Measurements from ENCODE around the gene ZNF83. TPM values are rescaled to one million over a fixed set of nuclear protein-coding genes. Genes with fewer than 3 reads are reported as not detected.
"Not testable (repeated sequence)": the region's sequence is repeated elsewhere in the genome, so short reads cannot be mapped to it uniquely, and the experiment has no call there.

Gene ZNF83
- 90.4 TPM for total RNA-seq
- polyA plus RNA-seq (ENCODE audit: insufficient read depth, low read depth, low replicate concordance): 51.8 TPM
- long read RNA-seq, donor 1, transcript ZNF83-203 (2 exons, 3,743 nt): major isoform, 15 of 17 reads
- long read RNA-seq, donor 1, partial matches to known transcripts: 0 of 17 reads
- long read RNA-seq, donor 1, other reads (novel, unspliced or antisense): 0 of 17 reads
- long read RNA-seq, donor 2, transcript ZNF83-203 (2 exons, 3,743 nt): major isoform, 10 of 15 reads
- long read RNA-seq, donor 2, partial matches to known transcripts: 0 of 15 reads
- long read RNA-seq, donor 2, other reads (novel, unspliced or antisense): 0 of 15 reads
- long read RNA-seq, donor 3, transcript ZNF83-203 (2 exons, 3,743 nt): major isoform, 22 of 34 reads
- long read RNA-seq, donor 3, partial matches to known transcripts: 7 of 34 reads
- long read RNA-seq, donor 3, other reads (novel, unspliced or antisense): 0 of 34 reads
- long read RNA-seq, donor 4, transcript ZNF83-203 (2 exons, 3,743 nt): major isoform, 27 of 32 reads
- long read RNA-seq, donor 4, partial matches to known transcripts: 0 of 32 reads
- long read RNA-seq, donor 4, other reads (novel, unspliced or antisense): 0 of 32 reads
- long read RNA-seq, donor 5, partial matches to known transcripts: 0 of 3 reads
- long read RNA-seq, donor 5, other reads (novel, unspliced or antisense): 0 of 3 reads
- long read RNA-seq, donor 6, partial matches to known transcripts: 0 of 5 reads
- long read RNA-seq, donor 6, other reads (novel, unspliced or antisense): 0 of 5 reads
- long read RNA-seq, donor 7, full-length matches to known transcripts: 18 of 42 reads
- long read RNA-seq, donor 7, partial matches to known transcripts: 2 of 42 reads
- long read RNA-seq, donor 7, other reads (novel, unspliced or antisense): 22 of 42 reads
- long read RNA-seq, donor 8, full-length matches to known transcripts: 11 of 11 reads
- long read RNA-seq, donor 8, partial matches to known transcripts: 0 of 11 reads
- long read RNA-seq, donor 8, other reads (novel, unspliced or antisense): 0 of 11 reads
- long read RNA-seq, donor 9, partial matches to known transcripts: 0 of 3 reads
- long read RNA-seq, donor 9, other reads (novel, unspliced or antisense): 0 of 3 reads
- long read RNA-seq, donor 10, transcript ZNF83-203 (2 exons, 3,743 nt): major isoform, 52 of 71 reads
- long read RNA-seq, donor 10, partial matches to known transcripts: 15 of 71 reads
- long read RNA-seq, donor 10, other reads (novel, unspliced or antisense): 0 of 71 reads

GRCh38 chr19:52637718-52638585 is at the start of gene ZNF83:
TSS of gene ZNF83 (minus strand) at chr19:52638355.
- TF ChIP-seq CTCF (IDR thresholded peaks at IDR 0.05; ENCODE audit: borderline replicate concordance, extremely low read depth, insufficient read depth): no peak
- Histone ChIP-seq H3K36me3 (ENCODE audit: control insufficient read depth in 2 of 3, insufficient read depth in 3 of 3, low read length in 3 of 3) (no peaks in the 10 kb centered on the region), H3K4me3 (ENCODE audit: low read length in 3 of 3) (peak within 1 kb of the TSS; percentile 89 to 93 (median 92)), H3K27me3 (ENCODE audit: control insufficient read depth, insufficient read depth, low read length) (no peaks in the 10 kb centered on the region), H3K27ac (ENCODE audit: low read depth in 2 of 2, low read length in 2 of 2) (peak within 1 kb of the TSS; percentile 90 to 95), H3K9ac (ENCODE audit: low read length in 3 of 3) (peak within 1 kb of the TSS; percentile 81 to 86 (median 85)), H3K9me3 (ENCODE audit: control insufficient read depth in 2 of 3, insufficient read depth in 1 of 3, low read length in 3 of 3) (no peaks in the 10 kb centered on the region), H3K4me1 (ENCODE audit: control insufficient read depth in 2 of 3, insufficient read depth in 2 of 3, low read depth in 1 of 3, low read length in 3 of 3) (peaks cover 3 to 12% (median 7%) of the 10 kb centered on the region in 3 donors)
- intact Hi-C loops (cut with DNase I): no loop called here
- DNase-seq (peak; percentile 97 to 99 (median 98)), FAIRE-seq (no peak)

GRCh38 chr19:52687684-52688083 is 49.5 kb upstream of the ZNF83 start:
- Histone ChIP-seq H3K4me1 (ENCODE audit: control insufficient read depth in 2 of 3, insufficient read depth in 2 of 3, low read depth in 1 of 3, low read length in 3 of 3) (peaks cover 0 to 7% (median 0%) of the 10 kb centered on the region in 3 donors), H3K27ac (ENCODE audit: low read depth in 2 of 2, low read length in 2 of 2) (no peak overlapping the region), H3K9ac (ENCODE audit: low read length in 3 of 3) (no peak overlapping the region), H3K27me3 (ENCODE audit: control insufficient read depth, insufficient read depth, low read length) (no peaks in the 10 kb centered on the region), H3K36me3 (ENCODE audit: control insufficient read depth in 2 of 3, insufficient read depth in 3 of 3, low read length in 3 of 3) (no peaks in the 10 kb centered on the region), H3K9me3 (ENCODE audit: control insufficient read depth in 2 of 3, insufficient read depth in 1 of 3, low read length in 3 of 3) (no peaks in the 10 kb centered on the region), H3K4me3 (ENCODE audit: low read length in 3 of 3) (no peak overlapping the region)
- TF ChIP-seq CTCF (IDR thresholded peaks at IDR 0.05; ENCODE audit: borderline replicate concordance, extremely low read depth, insufficient read depth): no peak
- no peak for DNase-seq
- intact Hi-C loops (cut with DNase I): no loop called here
- FAIRE-seq: no peak

- FAIRE-seq (no peak), DNase-seq (no peak)
- intact Hi-C loops (cut with DNase I): no loop called here
- TF ChIP-seq CTCF (IDR thresholded peaks at IDR 0.05; ENCODE audit: borderline replicate concordance, extremely low read depth, insufficient read depth): no peak
- no peaks in the 10 kb centered on the region for H3K27me3 ChIP-seq (ENCODE audit: control insufficient read depth, insufficient read depth, low read length)
- H3K4me1 ChIP-seq (ENCODE audit: control insufficient read depth in 2 of 3, insufficient read depth in 2 of 3, low read depth in 1 of 3, low read length in 3 of 3): peaks cover 0 to 2% (median 0%) of the 10 kb centered on the region in 3 donors
- H3K27ac ChIP-seq (ENCODE audit: low read depth in 2 of 2, low read length in 2 of 2): no peak overlapping the region
- no peaks in the 10 kb centered on the region for H3K9me3 ChIP-seq (ENCODE audit: control insufficient read depth in 2 of 3, insufficient read depth in 1 of 3, low read length in 3 of 3)
- H3K36me3 ChIP-seq (ENCODE audit: control insufficient read depth in 2 of 3, insufficient read depth in 3 of 3, low read length in 3 of 3): no peaks in the 10 kb centered on the region
- no peak overlapping the region for H3K9ac ChIP-seq (ENCODE audit: low read length in 3 of 3)
- no peak overlapping the region for H3K4me3 ChIP-seq (ENCODE audit: low read length in 3 of 3)
These were observed 47.7 kb upstream of the ZNF83 start for GRCh38 chr19:52685811-52686210.

GRCh38 chr19:52681216-52681615 is 43.1 kb upstream of the ZNF83 start:
- FAIRE-seq; H3K27ac ChIP-seq (ENCODE audit: low read depth in 2 of 2, low read length in 2 of 2); H3K9ac ChIP-seq (ENCODE audit: low read length in 3 of 3); DNase-seq; intact Hi-C loops (cut with DNase I); H3K36me3 ChIP-seq (ENCODE audit: control insufficient read depth in 2 of 3, insufficient read depth in 3 of 3, low read length in 3 of 3); H3K9me3 ChIP-seq (ENCODE audit: control insufficient read depth in 2 of 3, insufficient read depth in 1 of 3, low read length in 3 of 3); H3K27me3 ChIP-seq (ENCODE audit: control insufficient read depth, insufficient read depth, low read length); H3K4me1 ChIP-seq (ENCODE audit: control insufficient read depth in 2 of 3, insufficient read depth in 2 of 3, low read depth in 1 of 3, low read length in 3 of 3); H3K4me3 ChIP-seq (ENCODE audit: low read length in 3 of 3): not testable (repeated sequence)
